H9 (cell line): ENCODE measurements around the gene MYH14. TPM values are rescaled to one million over a fixed set of nuclear protein-coding genes. Genes with fewer than 3 reads are reported as not detected.

ENCODE experiments used
- DNase-seq: peaks from one replicate; pipeline ENCODE4 v3.0.0-alpha.2; 2017
- H2AFZ ChIP-seq: one replicate; pipeline ENCODE4 v1.6.1; 2013; ENCODE audit warnings: mild to moderate bottlenecking, low read length, control low read depth, moderate library complexity
- H2AK5ac ChIP-seq: 2 replicates; pipeline ENCODE4 v1.6.1; 2013; ENCODE audit warnings: low read length, control low read depth, mixed read lengths; ENCODE audit not compliant: insufficient read length
- H2BK120ac ChIP-seq: one replicate; pipeline ENCODE4 v1.6.1; 2013; ENCODE audit warnings: low read depth, mild to moderate bottlenecking, low read length, control low read depth, inconsistent platforms; ENCODE audit not compliant: poor library complexity, severe bottlenecking
- H2BK12ac ChIP-seq: 2 replicates; pipeline ENCODE4 v1.6.1; 2013; ENCODE audit warnings: low read length, control low read depth, mixed read lengths, low read depth; ENCODE audit not compliant: insufficient read length
- H2BK15ac ChIP-seq: 2 replicates; pipeline ENCODE4 v1.6.1; 2013; ENCODE audit warnings: low read depth, low read length, control low read depth
- H2BK20ac ChIP-seq: one replicate; pipeline ENCODE4 v1.6.1; 2013; ENCODE audit warnings: low read depth, mild to moderate bottlenecking, low read length, control low read depth, inconsistent platforms; ENCODE audit not compliant: poor library complexity, severe bottlenecking
- H2BK5ac ChIP-seq: 2 replicates; pipeline ENCODE4 v1.6.1; 2013; ENCODE audit warnings: low read length, control low read depth, mixed read lengths; ENCODE audit not compliant: insufficient read length
- H3K14ac ChIP-seq: 2 replicates; pipeline ENCODE4 v1.6.1; 2013; ENCODE audit warnings: low read length, control low read depth; ENCODE audit not compliant: insufficient read depth
- H3K18ac ChIP-seq: 2 replicates; pipeline ENCODE4 v1.6.1; 2013; ENCODE audit warnings: low read depth, mild to moderate bottlenecking, mixed read lengths, low read length, control low read depth; ENCODE audit not compliant: insufficient read length
- H3K23ac ChIP-seq: 2 replicates; pipeline ENCODE4 v1.6.1; 2013; ENCODE audit warnings: low read length, control low read depth, mixed read lengths, low read depth; ENCODE audit not compliant: insufficient read length
- H3K23me2 ChIP-seq: 2 replicates; pipeline ENCODE4 v1.6.1; 2013; ENCODE audit warnings: low read depth, mild to moderate bottlenecking, mixed read lengths, low read length, control low read depth; ENCODE audit not compliant: insufficient read length, poor library complexity, severe bottlenecking
- H3K27ac ChIP-seq: 2 replicates; pipeline ENCODE4 v1.5.1; 2013; ENCODE audit warnings: low read length, control low read depth, mixed read lengths, low read depth; ENCODE audit not compliant: insufficient read length
- H3K27me3 ChIP-seq: 2 replicates; pipeline ENCODE4 v1.6.1; 2013; ENCODE audit warnings: low read length, control low read depth, inconsistent platforms; ENCODE audit not compliant: insufficient read depth
- H3K4ac ChIP-seq: 2 replicates; pipeline ENCODE4 v1.6.1; 2013; ENCODE audit warnings: low read depth, mild to moderate bottlenecking, control low read depth, inconsistent platforms, low read length, moderate library complexity
- H3K4me1 ChIP-seq: 2 replicates; pipeline ENCODE4 v1.6.1; 2013; ENCODE audit warnings: low read length, control low read depth, inconsistent platforms; ENCODE audit not compliant: insufficient read depth
- H3K4me2 ChIP-seq: 2 replicates; pipeline ENCODE4 v1.6.1; 2013; ENCODE audit warnings: low read length, control low read depth, mixed read lengths; ENCODE audit not compliant: insufficient read length, insufficient read depth
- H3K56ac ChIP-seq: 2 replicates; pipeline ENCODE4 v1.6.1; 2013; ENCODE audit warnings: low read depth, mild to moderate bottlenecking, mixed read lengths, low read length, control low read depth; ENCODE audit not compliant: insufficient read length
- H3K79me1 ChIP-seq: 2 replicates; pipeline ENCODE4 v1.6.1; 2013; ENCODE audit warnings: low read depth, mild to moderate bottlenecking, moderate library complexity, low read length, control low read depth, inconsistent platforms; ENCODE audit not compliant: insufficient read depth, poor library complexity, severe bottlenecking
- H3K79me2 ChIP-seq: 2 replicates; pipeline ENCODE4 v1.6.1; 2013; ENCODE audit warnings: low read length, control low read depth, inconsistent platforms; ENCODE audit not compliant: insufficient read depth
- H3K9ac ChIP-seq: 2 replicates; pipeline ENCODE4 v1.6.1; 2013; ENCODE audit warnings: low read length, control low read depth, mixed read lengths; ENCODE audit not compliant: insufficient read length; ENCODE audit errors: extremely low read depth
- H3K9me3 ChIP-seq: one replicate; pipeline ENCODE4 v1.6.1; 2013; ENCODE audit warnings: low read depth, low read length, inconsistent platforms; ENCODE audit not compliant: control insufficient read depth
- H3T11ph ChIP-seq: one replicate; pipeline ENCODE4 v1.6.1; 2013; ENCODE audit warnings: mild to moderate bottlenecking, low read length, control low read depth, inconsistent platforms
- H4K20me1 ChIP-seq: one replicate; pipeline ENCODE4 v1.6.1; 2013; ENCODE audit not compliant: control insufficient read depth, insufficient read length, insufficient read depth
- H4K5ac ChIP-seq: 2 replicates; pipeline ENCODE4 v1.6.1; 2013; ENCODE audit warnings: low read depth, mild to moderate bottlenecking, mixed read lengths, low read length, control low read depth; ENCODE audit not compliant: insufficient read length
- H4K8ac ChIP-seq: replicated peaks from 2 replicates; pipeline ENCODE4 v1.6.1; 2013; ENCODE audit warnings: low read length, control low read depth, mixed read lengths, low read depth; ENCODE audit not compliant: insufficient read length
- H4K91ac ChIP-seq: 2 replicates; pipeline ENCODE4 v1.6.1; 2013; ENCODE audit warnings: low read depth, mild to moderate bottlenecking, moderate library complexity, mixed read lengths, low read length, control low read depth; ENCODE audit not compliant: insufficient read length
- H3K27ac Mint-ChIP-seq, 3 experiments: 2 replicates in 2 of 3; 3 replicates in 1 of 3; pipeline ENCODE4 v1.8.0; 2020 to 2021; ENCODE audit warnings: mixed read lengths in 3 of 3, mild to moderate bottlenecking in 1 of 3, moderate library complexity in 1 of 3
- H3K27me3 Mint-ChIP-seq: 2 replicates; pipeline ENCODE4 v1.8.0; 2021; ENCODE audit warnings: low read depth, mild to moderate bottlenecking, moderate library complexity, mixed read lengths
- H3K36me3 Mint-ChIP-seq, 3 experiments: 2 replicates in 2 of 3; 3 replicates in 1 of 3; pipeline ENCODE4 v1.8.0; 2020 to 2021; ENCODE audit warnings: low read depth in 3 of 3, mixed read lengths in 3 of 3; ENCODE audit not compliant: insufficient read depth in 1 of 3
- H3K4me1 Mint-ChIP-seq, 2 experiments: 2 replicates each; pipeline ENCODE4 v1.8.0; 2020; ENCODE audit warnings: mixed read lengths in 2 of 2
- H3K4me3 Mint-ChIP-seq, 2 experiments: 2 replicates in 1 of 2; 3 replicates in 1 of 2; pipeline ENCODE4 v1.8.0; 2020 to 2021; ENCODE audit warnings: mild to moderate bottlenecking in 2 of 2, mixed read lengths in 2 of 2, moderate library complexity in 1 of 2
- H3K9me3 Mint-ChIP-seq, 2 experiments: 2 replicates in 1 of 2; 3 replicates in 1 of 2; pipeline ENCODE4 v1.8.0; 2020; ENCODE audit warnings: mild to moderate bottlenecking in 2 of 2, mixed read lengths in 2 of 2, moderate library complexity in 1 of 2
- CTCF ChIP-seq: fragments of 200-600 bp; sonication (generic); conservative IDR thresholded peaks from 3 replicates; pipeline ENCODE4 v1.8.0; 2021; ENCODE audit warnings: antibody characterized with exemption, mild to moderate bottlenecking
- WGBS: extraction: QIAGEN DNeasy Blood & Tissue Kit; methylation state at CpG from one replicate; pipeline ENCODE4 v1.1.7; 2013; ENCODE audit warnings: missing lambda C conversion rate, low lambda C conversion rate, mixed read lengths; ENCODE audit not compliant: insufficient read length; ENCODE audit errors: extremely low coverage; 5-methylcytosine and 5-hydroxymethylcytosine counted together
- total RNA-seq: library from RNA; stranded (reverse); gene quantifications from 2 replicates; pipeline ENCODE4 v1.2.1, GENCODE V29; 2021

Gene MYH14
- total RNA-seq, 1 experiment from 2014 or later, result 27.7 TPM

GRCh38 chr19:50167314-50167721 lies 36.1 kb upstream of the MYH14 start:
- DNase-seq, result no peak

More at GRCh38 chr19:50167314-50167721, 36.1 kb upstream of the MYH14 start:
- Histone ChIP-seq H3K18ac (no peak overlapping the region), H3K4me2 (no peak overlapping the region), H2BK120ac (no peak overlapping the region), H2AFZ (no peak overlapping the region), H3K23me2 (no peaks in the 10 kb centered on the region), H3K4me1 (no peaks in the 10 kb centered on the region), H4K20me1 (no peaks in the 10 kb centered on the region), H4K91ac (no peak overlapping the region), H3K56ac (no peak overlapping the region), H3K23ac (no peak overlapping the region), H2BK5ac (no peak overlapping the region), H3K14ac (0 out of 2 replicates have a peak overlapping the region, but pooled peaks have one; percentile 28), H3K9me3 (no peaks in the 10 kb centered on the region), H2BK12ac (no peak overlapping the region), H3K4ac (no peak overlapping the region), H3K9ac (no peak overlapping the region), H3K27ac (no peak overlapping the region), H3T11ph (no peak overlapping the region), H3K79me1 (no peaks in the 10 kb centered on the region), H4K5ac (no peak overlapping the region), H2BK15ac (no peak overlapping the region), H2AK5ac (no peak overlapping the region), H4K8ac (no peak overlapping the region), H2BK20ac (no peak overlapping the region), H3K27me3 (no peaks in the 10 kb centered on the region), H3K79me2 (no peaks in the 10 kb centered on the region)
- no CpG with 5 or more reads among the region's 12 CpGs for WGBS
- Mint-ChIP-seq H3K36me3 (no peaks in the 10 kb centered on the region; a peak in 1 of 7 replicates), H3K4me3 (no peak overlapping the region), H3K27me3 (peaks cover 8% of the 10 kb centered on the region), H3K4me1 (peaks cover 4 to 6% of the 10 kb centered on the region in 2 experiments; a peak in 3 of 4 replicates), H3K9me3 (peaks cover 0 to 2% of the 10 kb centered on the region in 2 experiments; a peak in 1 of 5 replicates), H3K27ac (no peak overlapping the region; a peak in 1 of 7 replicates)
- no peak for TF ChIP-seq CTCF
